Adipose tissue (tissue), 3 donors: ENCODE data around the gene PRSS48. TPM values are rescaled to one million over a fixed set of nuclear protein-coding genes. Genes with fewer than 3 reads are reported as not detected.
"Not testable (repeated sequence)": the region's sequence is repeated elsewhere in the genome, so short reads cannot be mapped to it uniquely, and the experiment has no call there.

ENCODE experiments used
- H3K27ac ChIP-seq: one replicate; pipeline ENCODE4 v1.5.1; 2013; ENCODE audit warnings: low read depth, low read length
- WGBS, 3 donors: extraction: QIAGEN DNeasy Blood & Tissue Kit; methylation state at CpG; one replicate each; pipeline ENCODE4 v1.1.7; 2013; 5-methylcytosine and 5-hydroxymethylcytosine counted together
- polyA plus RNA-seq, 3 donors: library from polyadenylated mRNA; stranded (reverse); fragments of 200-250 nt; gene quantifications; one replicate each; pipeline ENCODE4 v1.2.3, GENCODE V29; 2013
- donor health status: healthy with polysubstance abuse.
- donor health status: Bipolar disorder and iron deficiency.
- donor health status: healthy.

The PRSS48 gene
- polyA plus RNA-seq, result not detected

GRCh38 chr4:151276787-151277562 lies at the start of gene PRSS48:
Gene PRSS48 (plus strand): TSS chr4:151277161. CDS start chr4:151277173, 12 bp downstream.
- no peak within 1 kb of the TSS for H3K27ac ChIP-seq
- WGBS, 3 donors, result 66 to 75% (median 71%) methylated on average over 7 of the region's 7 CpGs

- no peak overlapping the region for H3K27ac ChIP-seq
Measured at GRCh38 chr4:151227172-151227571, 49.8 kb upstream of the PRSS48 start.

GRCh38 chr4:151227731-151228130 lies 49.2 kb upstream of the PRSS48 start:
- WGBS, 3 donors, result 20 to 30% (median 23%) methylated on average over 3 of the region's 3 CpGs
- no peak overlapping the region for H3K27ac ChIP-seq

More at GRCh38 chr4:151227172-151227571, 49.8 kb upstream of the PRSS48 start:
- WGBS, 3 donors, result 34 to 82% (median 46%) methylated on average over 1 of the region's 1 CpG

GRCh38 chr4:151228189-151229119 lies 48.5 kb upstream of the PRSS48 start:
- WGBS, 3 donors, result 68 to 75% (median 74%) methylated on average over 6 of the region's 6 CpGs
- no peak overlapping the region for H3K27ac ChIP-seq

- no peak overlapping the region for H3K27ac ChIP-seq
- 77 to 90% (median 80%) methylated on average over 7 of the region's 7 CpGs for WGBS, 3 donors
Measured at GRCh38 chr4:151231915-151232595, 44.9 kb upstream of the PRSS48 start.

GRCh38 chr4:151233600-151233999 lies 43.4 kb upstream of the PRSS48 start:
- no peak overlapping the region for H3K27ac ChIP-seq
- 92 to 98% (median 95%) methylated on average over 5 of the region's 5 CpGs for WGBS, 3 donors

GRCh38 chr4:151235373-151235772 lies 41.6 kb upstream of the PRSS48 start:
- not testable (repeated sequence) for H3K27ac ChIP-seq
- WGBS, 3 donors, result 95 to 100% (median 100%) methylated on average over 1 of the region's 1 CpG

- WGBS, 3 donors, result 98% methylated on average over 27 of the region's 27 CpGs
Measured at GRCh38 chr4:151236036-151236435, 40.9 kb upstream of the PRSS48 start.

GRCh38 chr4:151238477-151238876 lies 38.5 kb upstream of the PRSS48 start:
- WGBS, 3 donors, result 34 to 66% (median 37%) methylated on average over 3 of the region's 3 CpGs
- no peak overlapping the region for H3K27ac ChIP-seq

More at GRCh38 chr4:151236036-151236435, 40.9 kb upstream of the PRSS48 start:
- no peak overlapping the region for H3K27ac ChIP-seq

- WGBS, 3 donors, result 94 to 96% (median 96%) methylated on average over 3 of the region's 3 CpGs
- H3K27ac ChIP-seq, result no peak overlapping the region
Measured at GRCh38 chr4:151239608-151240007, 37.4 kb upstream of the PRSS48 start.

GRCh38 chr4:151242305-151242704 lies 34.7 kb upstream of the PRSS48 start:
- H3K27ac ChIP-seq, result no peak overlapping the region
- 91 to 98% (median 96%) methylated on average over 2 of the region's 2 CpGs for WGBS, 3 donors

- 37 to 94% (median 89%) methylated on average over 2 of the region's 2 CpGs for WGBS, 3 donors
- no peak overlapping the region for H3K27ac ChIP-seq
Measured at GRCh38 chr4:151246742-151247141, 30.2 kb upstream of the PRSS48 start.

- WGBS, 3 donors, result 94 to 97% (median 96%) methylated on average over 2 of the region's 2 CpGs
Measured at GRCh38 chr4:151247395-151247794, 29.6 kb upstream of the PRSS48 start.

GRCh38 chr4:151248519-151248918 lies 28.4 kb upstream of the PRSS48 start:
- 61 to 99% (median 91%) methylated on average over 2 of the region's 2 CpGs for WGBS, 3 donors
- no peak overlapping the region for H3K27ac ChIP-seq

More at GRCh38 chr4:151247395-151247794, 29.6 kb upstream of the PRSS48 start:
- H3K27ac ChIP-seq, result no peak overlapping the region

- WGBS, 3 donors, result 77 to 89% (median 82%) methylated on average over 5 of the region's 5 CpGs
- H3K27ac ChIP-seq, result no peak overlapping the region
Measured at GRCh38 chr4:151250706-151251105, 26.3 kb upstream of the PRSS48 start.

GRCh38 chr4:151251603-151252304 lies 25.2 kb upstream of the PRSS48 start:
- 16 to 37% (median 37%) methylated on average over 2 of the region's 2 CpGs for WGBS, 3 donors
- no peak overlapping the region for H3K27ac ChIP-seq

- not testable (repeated sequence) for H3K27ac ChIP-seq
- 93 to 97% (median 96%) methylated on average over 7 to 14 of the region's 28 CpGs for WGBS, 3 donors
Measured at GRCh38 chr4:151255226-151255625, 21.7 kb upstream of the PRSS48 start.

GRCh38 chr4:151255680-151256079 lies 21.3 kb upstream of the PRSS48 start:
- H3K27ac ChIP-seq, result not testable (repeated sequence)
- WGBS, 3 donors, result 85 to 93% (median 93%) methylated on average over 15 of the region's 17 CpGs
